HG03342 (cell line): ENCODE data around the gene TTLL11.

Experiments used
- ATAC-seq: cut with Tn5 transposase; IDR thresholded peaks from one replicate; pipeline ENCODE4 v1.9.1; 2021; ENCODE audit warnings: mild to moderate bottlenecking, moderate library complexity; ENCODE audit not compliant: unreplicated experiment

The TTLL11 gene

GRCh38 chr9:121944711-121945191 lies 148.4 kb downstream of the TTLL11 start:
- no peak for ATAC-seq

GRCh38 chr9:121943463-121943862 lies 149.6 kb downstream of the TTLL11 start:
- no peak for ATAC-seq

- ATAC-seq = no peak
Measured at GRCh38 chr9:121942866-121943382, 150.2 kb downstream of the TTLL11 start.

- no peak for ATAC-seq
Measured at GRCh38 chr9:121942313-121942712, 150.8 kb downstream of the TTLL11 start.

GRCh38 chr9:121939643-121940042 lies 153.5 kb downstream of the TTLL11 start:
- ATAC-seq = no peak

- no peak for ATAC-seq
Measured at GRCh38 chr9:121938621-121939020, 154.5 kb downstream of the TTLL11 start.

- no peak for ATAC-seq
Measured at GRCh38 chr9:121937240-121937639, 155.9 kb downstream of the TTLL11 start.

- ATAC-seq = no peak
Measured at GRCh38 chr9:121935739-121936138, 157.4 kb downstream of the TTLL11 start.

- no peak for ATAC-seq
Measured at GRCh38 chr9:121930956-121931355, 162.2 kb downstream of the TTLL11 start.

- no peak for ATAC-seq
Measured at GRCh38 chr9:121929893-121930875, 162.9 kb downstream of the TTLL11 start.

GRCh38 chr9:121927636-121928035 lies 165.5 kb downstream of the TTLL11 start:
- ATAC-seq = no peak

- no peak for ATAC-seq
Measured at GRCh38 chr9:121927081-121927480, 166.0 kb downstream of the TTLL11 start.

- ATAC-seq = no peak
Measured at GRCh38 chr9:121926351-121926801, 166.7 kb downstream of the TTLL11 start.

- ATAC-seq = no peak
Measured at GRCh38 chr9:121925935-121926334, 167.2 kb downstream of the TTLL11 start.

- no peak for ATAC-seq
Measured at GRCh38 chr9:121924700-121925099, 168.4 kb downstream of the TTLL11 start.

- ATAC-seq = no peak
Measured at GRCh38 chr9:121921444-121921843, 171.7 kb downstream of the TTLL11 start.

- no peak for ATAC-seq
Measured at GRCh38 chr9:121917375-121918335, 175.5 kb downstream of the TTLL11 start.

GRCh38 chr9:121915304-121915625 lies 177.8 kb downstream of the TTLL11 start:
- ATAC-seq = no peak

- no peak for ATAC-seq
Measured at GRCh38 chr9:121914604-121915303, 178.4 kb downstream of the TTLL11 start.

GRCh38 chr9:121914017-121914595 lies 179.0 kb downstream of the TTLL11 start:
- ATAC-seq = no peak
